DND-41 (cell line): Measurements from ENCODE around the gene SMPX.

Experiments used
- ATAC-seq: fragments of 200-7000 bp; cut with Tn5 transposase; 3 replicates; pipeline ENCODE4 v1.9.1; 2021; ENCODE audit warnings: low read depth; ENCODE audit not compliant: insufficient read depth
- DNase-seq: peaks from one replicate; pipeline ENCODE4 v3.0.0-alpha.2; 2020
- H2AFZ ChIP-seq: 2 replicates; pipeline ENCODE4 v1.6.0; 2012; ENCODE audit warnings: low read depth, low read length
- H3K27ac ChIP-seq: 2 replicates; pipeline ENCODE4 v1.5.1; 2012; ENCODE audit warnings: low read length, inconsistent platforms
- H3K27me3 ChIP-seq: fragments of 200-600 bp; sonication (generic); 2 replicates; pipeline ENCODE4 v1.6.0; 2012; ENCODE audit warnings: low read length, mild to moderate bottlenecking, inconsistent platforms; ENCODE audit not compliant: insufficient read depth, poor library complexity
- H3K36me3 ChIP-seq: 2 replicates; pipeline ENCODE4 v1.5.1; 2012; ENCODE audit warnings: low read length, inconsistent platforms; ENCODE audit not compliant: insufficient read depth
- H3K4me1 ChIP-seq: 2 replicates; pipeline ENCODE4 v1.5.1; 2012; ENCODE audit warnings: mild to moderate bottlenecking, low read length; ENCODE audit not compliant: insufficient read depth
- H3K4me2 ChIP-seq: 2 replicates; pipeline ENCODE4 v1.6.0; 2012; ENCODE audit warnings: mild to moderate bottlenecking, moderate library complexity, low read length, inconsistent platforms; ENCODE audit not compliant: insufficient read depth
- H3K4me3 ChIP-seq, 2 experiments: fragments of 200-600 bp in 1 of 2; shearing (Covaris generic) in 1 of 2; 2 replicates each; pipeline ENCODE4 v1.5.1; 2012 to 2016; ENCODE audit warnings: inconsistent platforms in 2 of 2, low read length in 2 of 2, mild to moderate bottlenecking in 2 of 2, low read depth in 1 of 2, moderate library complexity in 1 of 2
- H3K79me2 ChIP-seq: 2 replicates; pipeline ENCODE4 v1.6.0; 2012; ENCODE audit warnings: low read length, inconsistent platforms; ENCODE audit not compliant: insufficient read depth
- H3K9ac ChIP-seq: 2 replicates; pipeline ENCODE4 v1.6.0; 2012; ENCODE audit warnings: low read depth, mild to moderate bottlenecking, inconsistent platforms, low read length, moderate library complexity
- H3K9me3 ChIP-seq: 2 replicates; pipeline ENCODE4 v1.5.1; 2012; ENCODE audit warnings: low read length, moderate library complexity, mild to moderate bottlenecking, inconsistent platforms; ENCODE audit not compliant: insufficient read depth, severe bottlenecking
- H4K20me1 ChIP-seq: 2 replicates; pipeline ENCODE4 v1.6.0; 2012; ENCODE audit warnings: low read length; ENCODE audit not compliant: insufficient read depth
- EZH2 ChIP-seq: IDR thresholded peaks from 3 replicates; pipeline ENCODE4 v1.6.1; 2012; ENCODE audit warnings: borderline replicate concordance, low read depth, mild to moderate bottlenecking, moderate library complexity, low read length, inconsistent platforms; ENCODE audit not compliant: severe bottlenecking
- TF ChIP-seq, protein P1 (sequence below): IDR thresholded peaks from 2 replicates; pipeline ENCODE4 v1.5.1; 2012; ENCODE audit warnings: borderline replicate concordance, low read length, moderate library complexity, mild to moderate bottlenecking; ENCODE audit not compliant: poor library complexity, severe bottlenecking; ENCODE audit errors: extremely low read depth

The SMPX gene

DNA sequence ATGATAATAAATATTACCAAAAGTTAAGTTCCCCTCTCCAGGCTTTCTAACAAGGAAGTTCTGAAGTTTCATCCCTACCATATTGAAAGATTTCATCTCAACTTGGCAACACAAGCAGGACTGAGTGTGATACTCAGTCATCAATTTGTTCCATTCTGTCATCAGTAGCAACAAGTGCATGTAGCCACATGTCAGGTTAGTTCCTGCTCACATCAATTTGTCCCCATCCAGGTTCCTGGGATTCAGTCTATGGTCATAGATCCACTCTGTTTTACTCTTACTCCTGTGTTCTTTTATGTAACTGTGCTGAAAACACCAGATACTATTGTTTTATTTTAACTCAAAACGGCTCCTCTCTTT is 22.2 kb downstream of the SMPX start:
- Histone ChIP-seq H4K20me1 (no peaks in the 10 kb centered on the region), H3K27me3 (no peaks in the 10 kb centered on the region), H3K36me3 (no peaks in the 10 kb centered on the region), H3K79me2 (no peaks in the 10 kb centered on the region), H3K4me1 (no peaks in the 10 kb centered on the region), H3K4me3 (no peak overlapping the region), H3K9me3 (no peaks in the 10 kb centered on the region), H3K27ac (no peak overlapping the region), H2AFZ (no peak overlapping the region), H3K9ac (no peak overlapping the region), H3K4me2 (no peak overlapping the region)
- TF ChIP-seq, protein P1, sequence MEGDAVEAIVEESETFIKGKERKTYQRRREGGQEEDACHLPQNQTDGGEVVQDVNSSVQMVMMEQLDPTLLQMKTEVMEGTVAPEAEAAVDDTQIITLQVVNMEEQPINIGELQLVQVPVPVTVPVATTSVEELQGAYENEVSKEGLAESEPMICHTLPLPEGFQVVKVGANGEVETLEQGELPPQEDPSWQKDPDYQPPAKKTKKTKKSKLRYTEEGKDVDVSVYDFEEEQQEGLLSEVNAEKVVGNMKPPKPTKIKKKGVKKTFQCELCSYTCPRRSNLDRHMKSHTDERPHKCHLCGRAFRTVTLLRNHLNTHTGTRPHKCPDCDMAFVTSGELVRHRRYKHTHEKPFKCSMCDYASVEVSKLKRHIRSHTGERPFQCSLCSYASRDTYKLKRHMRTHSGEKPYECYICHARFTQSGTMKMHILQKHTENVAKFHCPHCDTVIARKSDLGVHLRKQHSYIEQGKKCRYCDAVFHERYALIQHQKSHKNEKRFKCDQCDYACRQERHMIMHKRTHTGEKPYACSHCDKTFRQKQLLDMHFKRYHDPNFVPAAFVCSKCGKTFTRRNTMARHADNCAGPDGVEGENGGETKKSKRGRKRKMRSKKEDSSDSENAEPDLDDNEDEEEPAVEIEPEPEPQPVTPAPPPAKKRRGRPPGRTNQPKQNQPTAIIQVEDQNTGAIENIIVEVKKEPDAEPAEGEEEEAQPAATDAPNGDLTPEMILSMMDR, result no peak
- no peak for TF ChIP-seq EZH2
- DNase-seq (no peak), ATAC-seq (no peak)

DNA sequence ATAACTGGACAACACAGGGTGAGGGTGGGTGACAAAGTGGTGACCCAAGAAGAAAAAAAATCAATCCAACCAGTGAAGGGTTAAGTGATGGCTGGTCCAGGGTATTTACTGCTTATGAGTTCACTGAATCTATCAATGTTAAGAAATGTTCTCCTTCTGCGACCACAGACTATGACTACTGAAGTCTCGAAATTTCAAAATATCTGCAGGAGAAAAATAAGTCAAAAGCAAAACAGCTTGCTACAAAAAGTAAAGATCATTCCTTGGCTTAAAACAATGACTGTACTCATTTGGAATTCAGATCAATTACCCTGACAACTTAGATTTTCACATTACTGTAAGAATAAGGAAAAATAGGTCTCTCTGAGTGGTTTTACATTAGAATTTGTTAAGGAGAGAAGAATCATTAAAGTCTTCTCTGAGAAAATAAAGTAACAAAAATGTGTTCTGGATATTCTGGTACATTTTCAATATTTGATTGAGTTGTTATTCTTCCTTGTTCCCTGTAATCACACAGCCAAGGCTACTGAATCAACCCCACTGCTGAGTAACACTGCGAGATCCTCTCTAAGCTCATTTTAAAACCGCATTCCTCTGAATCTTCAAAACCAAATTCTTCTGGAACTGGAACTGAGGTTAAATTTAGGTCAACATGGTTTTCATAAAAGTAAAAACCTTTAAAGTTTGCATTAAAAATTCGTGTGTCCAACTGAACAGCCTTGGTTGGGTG is 22.7 kb downstream of the SMPX start:
- Histone ChIP-seq H3K9me3 (no peaks in the 10 kb centered on the region), H3K79me2 (no peaks in the 10 kb centered on the region), H3K27ac (no peak overlapping the region), H3K4me2 (no peak overlapping the region), H3K4me1 (no peaks in the 10 kb centered on the region), H2AFZ (no peak overlapping the region), H3K9ac (no peak overlapping the region), H4K20me1 (no peaks in the 10 kb centered on the region), H3K27me3 (no peaks in the 10 kb centered on the region), H3K36me3 (no peaks in the 10 kb centered on the region), H3K4me3 (no peak overlapping the region)
- TF ChIP-seq, protein P1, result no peak
- no peak for TF ChIP-seq EZH2
- ATAC-seq, result no peak
- DNase-seq, result no peak

DNA sequence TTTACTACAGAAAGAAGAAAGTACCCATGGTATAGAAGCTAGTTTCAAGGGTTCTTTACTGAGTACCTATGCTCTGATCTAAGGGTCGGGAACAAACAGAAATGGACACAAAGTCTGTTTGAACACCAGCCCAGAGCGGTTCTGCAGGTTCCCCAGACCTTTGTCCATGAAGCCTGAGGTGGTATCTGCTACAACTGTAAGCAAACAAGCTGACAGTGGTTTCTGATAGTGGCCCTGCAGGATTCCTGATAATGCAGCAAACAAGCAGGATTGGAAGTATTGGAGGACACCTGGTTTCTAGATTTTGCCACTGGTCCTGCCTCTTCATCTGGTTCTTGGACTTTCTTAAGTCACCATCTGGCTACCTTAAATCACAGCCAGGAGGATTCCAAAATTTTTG is 23.7 kb downstream of the SMPX start:
- H3K4me3 ChIP-seq, result no peak overlapping the region
- H3K4me1 ChIP-seq, result no peaks in the 10 kb centered on the region
- H3K36me3 ChIP-seq, result no peaks in the 10 kb centered on the region
- H3K4me2 ChIP-seq, result no peak overlapping the region
- H4K20me1 ChIP-seq, result no peaks in the 10 kb centered on the region
- no peaks in the 10 kb centered on the region for H3K79me2 ChIP-seq
- no peak for DNase-seq
- H3K9me3 ChIP-seq, result no peaks in the 10 kb centered on the region
- no peak overlapping the region for H3K27ac ChIP-seq
- TF ChIP-seq, protein P1, result no peak
- no peak for TF ChIP-seq EZH2
- no peak overlapping the region for H2AFZ ChIP-seq
- no peak for ATAC-seq
- no peak overlapping the region for H3K9ac ChIP-seq
- no peaks in the 10 kb centered on the region for H3K27me3 ChIP-seq
